Measurements from ENCODE around the gene PGK1. TPM values are rescaled to one million over a fixed set of nuclear protein-coding genes. Genes with fewer than 3 reads are reported as not detected.
A peak's percentile ranks its signal among the peaks of the same experiment; 100 is the strongest.

PGK1 gene
- total RNA-seq, 3 donors from 2014 or later = 236 to 369 (median 310) TPM

GRCh38 chrX:78098108-78098507 lies 5.9 kb upstream of the PGK1 start:
- Histone ChIP-seq H3K4me3 (no peak overlapping the region), H3K4me1 (ENCODE audit: low read depth) (no peaks in the 10 kb centered on the region), H3K9me3 (no peaks in the 10 kb centered on the region), H3K36me3 (ENCODE audit: low read depth) (no peaks in the 10 kb centered on the region)
- no peak for ATAC-seq
- intact Hi-C loops (cut with DNase I, micrococcal nuclease) = no loop called here
- TF ChIP-seq CTCF (IDR thresholded peaks at IDR 0.05) = no peak
- DNase-seq = no peak

GRCh38 chrX:78102091-78102490 lies 2.0 kb upstream of the PGK1 start:
- H3K36me3 ChIP-seq (ENCODE audit: low read depth) = no peaks in the 10 kb centered on the region
- ATAC-seq (no peak), DNase-seq (no peak)
- no peak overlapping the region for H3K4me3 ChIP-seq
- H3K9me3 ChIP-seq = no peaks in the 10 kb centered on the region
- intact Hi-C loops (cut with DNase I, micrococcal nuclease) = no loop called here
- TF ChIP-seq CTCF (IDR thresholded peaks at IDR 0.05) = no peak
- H3K4me1 ChIP-seq (ENCODE audit: low read depth) = peaks cover 9% of the 10 kb centered on the region

DNA sequence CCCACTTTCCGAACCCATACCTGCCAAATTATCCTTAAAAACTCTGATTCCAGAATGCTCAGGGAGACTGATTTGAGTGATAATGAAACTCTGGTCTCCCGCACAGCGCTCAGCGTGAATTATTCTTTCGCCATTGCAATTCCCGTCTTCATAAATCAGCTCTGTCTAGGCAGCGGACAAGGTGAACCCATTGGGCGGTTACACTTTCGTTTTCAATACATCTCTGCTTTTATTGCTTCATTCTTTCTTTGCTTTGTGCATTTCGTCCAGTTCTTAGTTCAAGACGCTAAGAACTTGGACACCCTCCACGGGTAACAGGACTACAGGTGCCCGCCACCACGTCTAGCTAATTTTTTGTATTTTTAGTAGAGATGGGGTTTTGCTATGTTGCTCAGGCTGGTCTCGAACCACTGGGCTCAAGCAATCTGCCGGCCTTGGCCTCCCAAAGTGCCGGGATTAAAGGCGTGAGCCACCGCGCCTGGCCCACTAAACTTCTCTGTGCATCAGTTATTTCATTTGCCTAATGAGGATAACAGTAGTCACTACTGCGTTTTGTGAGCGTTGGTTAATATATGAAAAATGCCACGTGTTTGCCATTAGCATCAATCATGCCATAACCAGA lies 936 bp upstream of the PGK1 start:
- no peak overlapping the region for H3K4me3 ChIP-seq
- intact Hi-C loops (cut with DNase I, micrococcal nuclease) = no loop called here
- ATAC-seq = no peak
- H3K9me3 ChIP-seq = no peaks in the 10 kb centered on the region
- DNase-seq = peak in 2 of 3 donors; percentile 4 to 34
- TF ChIP-seq CTCF (IDR thresholded peaks at IDR 0.05) = no peak
- peaks cover 18% of the 10 kb centered on the region for H3K4me1 ChIP-seq (ENCODE audit: low read depth)
- H3K36me3 ChIP-seq (ENCODE audit: low read depth) = no peaks in the 10 kb centered on the region

DNA sequence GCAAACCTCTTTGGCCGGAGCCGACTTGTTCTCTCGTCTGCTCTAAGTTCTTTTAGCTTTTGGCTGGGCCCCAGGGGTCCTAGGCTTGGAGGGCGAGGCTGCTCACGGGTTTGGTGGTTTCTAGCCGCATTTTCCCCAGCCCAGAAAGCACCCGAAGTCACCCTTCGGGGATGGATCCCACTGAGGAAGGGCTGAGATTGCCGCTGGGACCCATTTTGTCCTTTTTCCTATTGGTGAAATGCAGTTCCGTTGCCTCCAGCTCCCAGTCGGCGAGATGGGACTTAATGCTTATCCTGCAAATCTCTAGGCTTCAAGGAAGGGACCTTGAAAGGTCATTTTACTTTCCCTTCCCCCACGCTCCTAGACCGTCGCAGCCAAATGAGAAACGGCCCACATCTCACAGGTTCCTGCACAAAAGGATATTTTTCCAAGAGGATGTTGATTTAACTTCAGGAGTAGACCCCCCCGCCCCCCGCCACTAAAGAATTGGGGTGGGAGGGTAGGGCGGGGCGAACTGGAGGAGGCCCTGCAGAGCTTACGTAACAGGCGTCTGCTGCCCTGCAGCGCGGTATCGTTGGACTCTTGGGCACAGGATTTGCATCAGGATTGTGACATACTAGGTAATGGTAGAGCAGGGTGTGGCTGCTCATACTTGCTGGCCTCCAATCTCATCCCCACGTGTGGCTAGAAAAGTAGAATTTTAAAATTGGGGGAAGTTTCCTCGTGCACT lies 564 bp downstream of the PGK1 start:
- no peak for TF ChIP-seq CTCF (IDR thresholded peaks at IDR 0.05)
- DNase-seq = peak; percentile 60 to 78 (median 66)

DNA sequence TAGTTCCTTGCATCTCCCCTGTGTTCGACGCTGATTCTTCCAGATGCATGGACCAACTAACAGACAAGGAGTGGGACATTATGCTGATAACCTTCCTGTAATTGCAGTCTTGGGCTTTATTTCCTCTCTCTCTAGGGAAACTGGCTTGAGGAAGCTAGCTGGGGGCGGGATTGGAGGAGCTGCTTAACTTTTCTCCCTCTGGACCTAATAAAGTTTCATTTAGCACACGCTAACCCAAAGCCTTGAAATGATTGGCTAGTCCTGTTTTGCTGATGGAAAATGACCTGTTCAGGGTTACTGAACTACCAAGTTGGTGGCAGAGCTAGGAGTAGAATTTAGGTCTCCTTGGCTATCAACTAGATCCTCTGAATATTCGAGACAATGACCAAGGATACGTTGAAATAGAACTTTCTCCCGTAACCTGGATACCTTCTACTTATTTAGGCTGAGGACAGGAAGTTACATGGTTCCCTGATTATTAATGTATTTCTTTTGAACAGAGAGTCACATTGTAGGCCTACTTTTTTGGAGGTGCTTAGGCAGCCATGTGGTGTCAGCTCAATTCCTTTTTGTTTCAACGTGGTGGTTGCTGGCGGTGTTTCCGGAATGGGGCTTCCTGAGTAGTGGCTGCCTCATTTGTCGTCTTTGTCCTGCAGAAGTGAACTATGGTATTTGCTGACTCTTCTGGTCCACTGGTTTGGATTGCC lies 2.0 kb downstream of the PGK1 start:
- DNase-seq (peak in 1 of 3 donors; percentile 10), ATAC-seq (no peak)
- TF ChIP-seq CTCF (IDR thresholded peaks at IDR 0.05) = no peak
- Histone ChIP-seq H3K36me3 (ENCODE audit: low read depth) (no peaks in the 10 kb centered on the region), H3K4me3 (no peak overlapping the region), H3K4me1 (ENCODE audit: low read depth) (peaks cover 24% of the 10 kb centered on the region), H3K9me3 (no peaks in the 10 kb centered on the region)
- intact Hi-C loops (cut with DNase I, micrococcal nuclease) = no loop called here

More for the DNA sequence above, 564 bp downstream of the PGK1 start:
- intact Hi-C loops (cut with DNase I, micrococcal nuclease) = no loop called here
- peak; percentile 74 for ATAC-seq
- Histone ChIP-seq H3K4me1 (ENCODE audit: low read depth) (peaks cover 19% of the 10 kb centered on the region), H3K36me3 (ENCODE audit: low read depth) (no peaks in the 10 kb centered on the region), H3K4me3 (peak overlapping the region; percentile 67), H3K9me3 (no peaks in the 10 kb centered on the region)
